ENCODE measurements around the gene CA6.

Gene CA6

GRCh38 chr1:9022773-9023172 lies 77.1 kb downstream of the CA6 start:
- no peak overlapping the region for H3K4me3 ChIP-seq (ENCODE audit: low read depth, low read length)

More at GRCh38 chr1:9022773-9023172, 77.1 kb downstream of the CA6 start:
- no peak for DNase-seq (ENCODE audit: low read depth)
